Sciatic nerve (tissue), 2 donors: Measurements from ENCODE around the gene EXOC1L. TPM values are rescaled to one million over a fixed set of nuclear protein-coding genes. Genes with fewer than 3 reads are reported as not detected.
"Not testable (repeated sequence)": the region's sequence is repeated elsewhere in the genome, so short reads cannot be mapped to it uniquely, and the experiment has no call there.

Source experiments
- ATAC-seq: fragments of 200-7000 bp; cut with Tn5 transposase; one replicate; pipeline ENCODE4 v1.9.1; 2020; ENCODE audit warnings: mild to moderate bottlenecking, moderate library complexity
- DNase-seq: peaks from one replicate; pipeline ENCODE4 v3.0.0-alpha.2; 2020; ENCODE audit warnings: low spot score
- intact Hi-C: fragments of 100-400 bp; cut with DNase I; formaldehyde crosslinking; loops from one replicate; pipeline ENCODE4 v1.14.2; 2022
- total RNA-seq: library from RNA; stranded (reverse); fragmentation: NEBNext Ultra II Directional; extraction: Animal tissue kit (Norgen Biotek cat#: 25700); gene quantifications from one replicate; pipeline ENCODE4 v1.2.1, GENCODE V29; 2021
- donor health status: DM: no; HTN: no; CAD: no.
- donor health status: DM: no; HTN: no; CAD: no.

The EXOC1L gene
- total RNA-seq, 1 donor from 2014 or later: not detected

- DNase-seq (no peak), ATAC-seq (no peak)
- intact Hi-C loops: no loop called here
These were observed 14.7 kb downstream of the EXOC1L start for GRCh38 chr4:55834086-55834795.

GRCh38 chr4:55837903-55838302 lies 18.3 kb downstream of the EXOC1L start:
- intact Hi-C loops: no loop called here
- ATAC-seq (no peak), DNase-seq (no peak)

- intact Hi-C loops: no loop called here
- DNase-seq: no peak
- ATAC-seq: no peak
These were observed 18.8 kb downstream of the EXOC1L start for GRCh38 chr4:55838356-55838755.

GRCh38 chr4:55838952-55839351 lies 19.4 kb downstream of the EXOC1L start:
- ATAC-seq (no peak), DNase-seq (no peak)
- intact Hi-C loops: no loop called here

GRCh38 chr4:55840956-55841355 lies 21.4 kb downstream of the EXOC1L start:
- ATAC-seq: no peak
- intact Hi-C loops: no loop called here
- no peak for DNase-seq

GRCh38 chr4:55841373-55842239 lies 22.0 kb downstream of the EXOC1L start:
- intact Hi-C loops, DNase-seq: not testable (repeated sequence)

GRCh38 chr4:55842312-55842711 lies 22.7 kb downstream of the EXOC1L start:
- DNase-seq, ATAC-seq, intact Hi-C loops: not testable (repeated sequence)

More at GRCh38 chr4:55841373-55842239, 22.0 kb downstream of the EXOC1L start:
- not testable (repeated sequence) for ATAC-seq

GRCh38 chr4:55849724-55850123 lies 30.1 kb downstream of the EXOC1L start:
- ATAC-seq: no peak
- intact Hi-C loops: no loop called here
- DNase-seq: no peak

- DNase-seq (no peak), ATAC-seq (no peak)
- intact Hi-C loops: no loop called here
These were observed 32.3 kb downstream of the EXOC1L start for GRCh38 chr4:55851885-55852284.

- intact Hi-C loops: no loop called here
- ATAC-seq: peak; percentile 100
- DNase-seq: peak; percentile 99
These were observed 34.0 kb downstream of the EXOC1L start, which contains the start of gene EXOC1 for GRCh38 chr4:55853484-55854046. EXOC1 (plus strand) TSS chr4:55853648; CDS start chr4:55858324, 4,676 bp downstream.

GRCh38 chr4:55854129-55854528 lies 34.5 kb downstream of the EXOC1L start:
- intact Hi-C loops: no loop called here
- DNase-seq: no peak
- ATAC-seq: no peak

GRCh38 chr4:55857586-55857985 lies 38.0 kb downstream of the EXOC1L start:
- intact Hi-C loops: no loop called here
- no peak for DNase-seq
- ATAC-seq: no peak

- DNase-seq: no peak
- intact Hi-C loops: no loop called here
- ATAC-seq: no peak
These were observed 40.1 kb downstream of the EXOC1L start for GRCh38 chr4:55859711-55860110.

- ATAC-seq: no peak
- intact Hi-C loops: no loop called here
- DNase-seq: no peak
These were observed 45.1 kb downstream of the EXOC1L start for GRCh38 chr4:55864577-55865223.

- ATAC-seq (no peak), DNase-seq (no peak)
- intact Hi-C loops: no loop called here
These were observed 45.7 kb downstream of the EXOC1L start for GRCh38 chr4:55865228-55865806.

GRCh38 chr4:55866290-55866907 lies 46.8 kb downstream of the EXOC1L start:
- ATAC-seq: peak; percentile 85
- DNase-seq: no peak
- intact Hi-C loops: no loop called here

- peak; percentile 83 for ATAC-seq
- intact Hi-C loops: no loop called here
- DNase-seq: no peak
These were observed 47.5 kb downstream of the EXOC1L start for GRCh38 chr4:55866973-55867574.

GRCh38 chr4:55868581-55869090 lies 49.0 kb downstream of the EXOC1L start:
- ATAC-seq: no peak
- intact Hi-C loops: no loop called here

More at GRCh38 chr4:55868581-55869090, 49.0 kb downstream of the EXOC1L start:
- no peak for DNase-seq
